Osteoblast (primary cell): ENCODE measurements around the gene SPATA6L. TPM values are rescaled to one million over a fixed set of nuclear protein-coding genes. Genes with fewer than 3 reads are reported as not detected.
"Not testable (repeated sequence)": the region's sequence is repeated elsewhere in the genome, so short reads cannot be mapped to it uniquely, and the experiment has no call there.

Experiments
- DNase-seq: peaks from one replicate; pipeline ENCODE4 v3.0.0; 2011; ENCODE audit warnings: low spot score, mixed read lengths; ENCODE audit not compliant: insufficient read length; ENCODE audit errors: missing footprints
- H2AFZ ChIP-seq: 2 replicates; pipeline ENCODE4 v1.6.0; 2011; ENCODE audit warnings: mild to moderate bottlenecking, low read length
- H3K27ac ChIP-seq: 2 replicates; pipeline ENCODE4 v1.5.1; 2011; ENCODE audit warnings: mild to moderate bottlenecking, low read depth, low read length, moderate library complexity
- H3K27me3 ChIP-seq: 2 replicates; pipeline ENCODE4 v1.6.0; 2012; ENCODE audit warnings: mild to moderate bottlenecking, control low read depth, inconsistent platforms, low read length, moderate library complexity; ENCODE audit not compliant: insufficient read depth
- H3K36me3 ChIP-seq: 2 replicates; pipeline ENCODE4 v1.5.1; 2011; ENCODE audit warnings: mild to moderate bottlenecking, low read length, control low read depth, moderate library complexity; ENCODE audit not compliant: insufficient read depth
- H3K4me1 ChIP-seq: 2 replicates; pipeline ENCODE4 v1.5.1; 2011; ENCODE audit warnings: mild to moderate bottlenecking, low read length, control low read depth, moderate library complexity; ENCODE audit not compliant: insufficient read depth
- H3K4me2 ChIP-seq: 2 replicates; pipeline ENCODE4 v1.6.0; 2011; ENCODE audit warnings: mild to moderate bottlenecking, low read length; ENCODE audit not compliant: insufficient read depth
- H3K4me3 ChIP-seq: fragments of 200-600 bp; sonication (generic); 3 replicates; pipeline ENCODE4 v1.5.1; 2012; ENCODE audit warnings: mild to moderate bottlenecking, low read length, inconsistent platforms; ENCODE audit not compliant: insufficient read depth
- H3K79me2 ChIP-seq: 2 replicates; pipeline ENCODE4 v1.6.0; 2012; ENCODE audit warnings: mild to moderate bottlenecking, low read length, control low read depth, inconsistent platforms; ENCODE audit not compliant: insufficient read depth
- H3K9me3 ChIP-seq: 2 replicates; pipeline ENCODE4 v1.5.1; 2011; ENCODE audit warnings: low read depth, low read length, control low read depth
- H4K20me1 ChIP-seq: 2 replicates; pipeline ENCODE4 v1.6.0; 2012; ENCODE audit warnings: mild to moderate bottlenecking, low read length, control low read depth; ENCODE audit not compliant: insufficient read depth
- total RNA-seq: library from RNA; depleted of rRNA; stranded (reverse); fragments of >200 nt; gene quantifications from 2 replicates; pipeline ENCODE4 v1.2.3, GENCODE V29; 2012
- TF ChIP-seq, protein P1 (sequence below): IDR thresholded peaks from 2 replicates; pipeline ENCODE4 v1.5.1; 2011; ENCODE audit warnings: mild to moderate bottlenecking, low read depth, low read length, moderate library complexity; ENCODE audit errors: extremely low read depth

SPATA6L gene
- total RNA-seq, 1 donor, result 0.72 TPM

DNA sequence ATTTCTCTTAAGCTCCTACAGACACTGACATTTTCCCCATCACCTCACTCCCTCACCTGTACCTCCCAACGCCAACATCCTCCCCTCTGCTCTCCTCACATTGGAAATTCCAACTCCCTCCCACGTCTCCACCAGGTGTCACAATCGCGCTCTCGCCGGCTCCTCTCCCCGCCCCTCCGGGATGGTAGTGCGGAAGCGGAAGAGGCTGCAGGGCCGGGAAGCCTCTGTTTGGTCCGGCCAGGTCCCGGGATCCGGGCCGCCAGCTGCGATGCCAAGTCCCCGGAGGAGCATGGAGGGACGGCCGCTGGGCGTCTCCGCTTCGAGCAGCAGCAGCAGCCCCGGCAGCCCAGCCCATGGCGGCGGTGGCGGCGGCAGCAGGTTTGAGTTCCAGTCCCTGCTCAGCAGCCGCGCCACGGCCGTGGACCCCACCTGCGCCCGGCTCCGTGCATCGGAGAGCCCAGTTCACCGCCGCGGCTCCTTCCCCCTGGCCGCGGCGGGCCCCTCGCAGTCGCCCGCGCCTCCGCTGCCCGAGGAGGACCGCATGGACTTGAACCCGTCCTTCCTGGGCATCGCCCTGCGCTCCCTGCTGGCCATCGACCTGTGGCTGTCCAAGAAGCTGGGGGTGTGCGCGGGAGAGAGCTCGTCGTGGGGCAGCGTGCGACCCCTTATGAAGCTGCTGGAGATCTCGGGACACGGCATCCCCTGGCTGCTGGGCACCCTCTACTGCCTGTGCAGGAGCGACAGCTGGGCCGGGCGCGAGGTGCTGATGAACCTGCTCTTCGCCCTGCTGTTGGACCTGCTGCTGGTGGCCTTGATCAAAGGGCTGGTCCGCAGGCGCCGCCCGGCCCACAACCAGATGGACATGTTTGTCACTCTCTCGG is 3.9 kb downstream of the SPATA6L start, which contains the start of gene PLPP6:
TSS of gene PLPP6 (plus strand) at position 187 of the 881 bp plus-strand sequence. CDS start at position 269, 82 bp downstream.
- peaks cover 42% of the 10 kb centered on the region for H3K4me1 ChIP-seq
- H3K36me3 ChIP-seq, result no peaks in the 10 kb centered on the region
- H2AFZ ChIP-seq, result peak within 1 kb of the TSS; percentile 90
- no peaks in the 10 kb centered on the region for H3K27me3 ChIP-seq
- no peaks in the 10 kb centered on the region for H4K20me1 ChIP-seq
- TF ChIP-seq, protein P1, sequence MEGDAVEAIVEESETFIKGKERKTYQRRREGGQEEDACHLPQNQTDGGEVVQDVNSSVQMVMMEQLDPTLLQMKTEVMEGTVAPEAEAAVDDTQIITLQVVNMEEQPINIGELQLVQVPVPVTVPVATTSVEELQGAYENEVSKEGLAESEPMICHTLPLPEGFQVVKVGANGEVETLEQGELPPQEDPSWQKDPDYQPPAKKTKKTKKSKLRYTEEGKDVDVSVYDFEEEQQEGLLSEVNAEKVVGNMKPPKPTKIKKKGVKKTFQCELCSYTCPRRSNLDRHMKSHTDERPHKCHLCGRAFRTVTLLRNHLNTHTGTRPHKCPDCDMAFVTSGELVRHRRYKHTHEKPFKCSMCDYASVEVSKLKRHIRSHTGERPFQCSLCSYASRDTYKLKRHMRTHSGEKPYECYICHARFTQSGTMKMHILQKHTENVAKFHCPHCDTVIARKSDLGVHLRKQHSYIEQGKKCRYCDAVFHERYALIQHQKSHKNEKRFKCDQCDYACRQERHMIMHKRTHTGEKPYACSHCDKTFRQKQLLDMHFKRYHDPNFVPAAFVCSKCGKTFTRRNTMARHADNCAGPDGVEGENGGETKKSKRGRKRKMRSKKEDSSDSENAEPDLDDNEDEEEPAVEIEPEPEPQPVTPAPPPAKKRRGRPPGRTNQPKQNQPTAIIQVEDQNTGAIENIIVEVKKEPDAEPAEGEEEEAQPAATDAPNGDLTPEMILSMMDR, result peak; percentile 38
- DNase-seq, result peak; percentile 95
- H3K27ac ChIP-seq, result peak within 1 kb of the TSS; percentile 19
- H3K9me3 ChIP-seq, result no peaks in the 10 kb centered on the region
- H3K4me2 ChIP-seq, result peak within 1 kb of the TSS; percentile 97
- peak within 1 kb of the TSS; percentile 83 for H3K4me3 ChIP-seq
- peaks cover 6% of the 10 kb centered on the region for H3K79me2 ChIP-seq

DNA sequence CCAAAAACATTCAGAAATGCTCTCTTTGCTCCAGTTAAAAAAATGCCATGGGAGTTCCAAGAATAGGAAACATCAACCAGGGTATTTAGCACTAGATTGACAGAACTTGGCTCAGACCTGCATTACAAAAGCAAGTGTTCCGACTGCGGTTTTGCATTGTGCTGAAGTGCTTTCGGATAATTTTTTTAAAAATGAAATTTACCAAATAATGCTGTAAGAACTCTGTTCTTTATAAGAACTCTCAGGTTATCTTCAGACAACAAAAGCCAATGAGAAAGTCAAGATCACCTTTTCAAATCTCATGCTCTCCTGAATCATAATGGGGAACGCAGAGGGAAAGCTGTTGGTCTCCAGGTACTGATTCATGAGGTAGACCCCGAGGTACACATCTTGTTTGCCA is 4.7 kb downstream of the SPATA6L start:
- peak overlapping the region; percentile 83 for H3K4me3 ChIP-seq
- H3K9me3 ChIP-seq, result no peaks in the 10 kb centered on the region
- TF ChIP-seq, protein P1, result no peak
- H2AFZ ChIP-seq, result peak overlapping the region; percentile 90
- peaks cover 38% of the 10 kb centered on the region for H3K4me1 ChIP-seq
- H3K27me3 ChIP-seq, result no peaks in the 10 kb centered on the region
- H3K4me2 ChIP-seq, result peak overlapping the region; percentile 97
- H3K79me2 ChIP-seq, result peaks cover 6% of the 10 kb centered on the region
- no peaks in the 10 kb centered on the region for H3K36me3 ChIP-seq
- DNase-seq, result peak; percentile 29
- no peaks in the 10 kb centered on the region for H4K20me1 ChIP-seq
- H3K27ac ChIP-seq, result peak overlapping the region; percentile 19

DNA sequence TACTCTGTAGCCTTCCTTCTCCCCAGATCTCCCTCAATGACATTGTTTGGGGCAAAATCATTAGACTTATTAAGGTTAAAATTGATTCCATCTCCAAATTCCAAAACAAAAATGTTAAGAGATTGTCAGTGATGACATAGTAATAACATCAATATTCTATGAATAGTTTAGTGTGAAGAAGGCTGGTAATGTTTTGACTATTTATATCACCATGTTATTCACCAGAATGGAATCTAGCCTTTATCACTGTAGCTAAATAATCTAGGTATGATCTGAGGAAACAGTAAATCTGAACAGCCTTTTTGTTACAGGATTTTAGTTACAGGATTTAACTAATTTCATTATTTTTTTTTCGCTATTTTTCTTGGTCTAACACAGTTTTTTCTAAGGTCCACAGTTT is 5.1 kb downstream of the SPATA6L start:
- Histone ChIP-seq H3K36me3 (no peaks in the 10 kb centered on the region), H3K4me3 (no peak overlapping the region), H3K4me2 (peak overlapping the region; percentile 97), H3K9me3 (no peaks in the 10 kb centered on the region), H3K27me3 (no peaks in the 10 kb centered on the region), H3K27ac (peak overlapping the region; percentile 19), H2AFZ (no peak overlapping the region), H4K20me1 (no peaks in the 10 kb centered on the region), H3K79me2 (peaks cover 6% of the 10 kb centered on the region), H3K4me1 (peaks cover 37% of the 10 kb centered on the region)
- DNase-seq, result peak; percentile 81
- TF ChIP-seq, protein P1, result no peak

DNA sequence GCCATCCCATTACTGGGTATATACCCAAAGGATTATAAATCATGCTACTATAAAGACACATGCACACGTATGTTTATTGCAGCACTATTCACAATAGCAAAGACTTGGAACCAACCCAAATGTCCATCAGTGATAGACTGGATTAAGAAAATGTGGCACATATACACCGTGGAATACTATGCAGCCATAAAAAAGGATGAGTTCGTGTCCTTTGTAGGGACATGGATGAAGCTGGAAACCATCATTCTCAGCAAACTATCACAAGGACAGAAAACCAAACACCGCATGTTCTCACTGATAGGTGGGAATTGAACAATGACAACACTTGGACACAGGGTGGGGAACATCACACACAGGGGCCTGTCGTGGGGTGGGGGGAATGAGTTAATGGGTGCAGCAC is 5.6 kb downstream of the SPATA6L start:
- DNase-seq, H2AFZ ChIP-seq, H3K36me3 ChIP-seq, H3K4me3 ChIP-seq, H3K9me3 ChIP-seq, H3K27ac ChIP-seq, H3K79me2 ChIP-seq, H4K20me1 ChIP-seq, H3K4me2 ChIP-seq, H3K27me3 ChIP-seq: not testable (repeated sequence)
- peaks cover 32% of the 10 kb centered on the region for H3K4me1 ChIP-seq
